Activated CD4-positive, alpha-beta T cell treated with anti-CD3 and anti-CD28 coated beads, Interleukin-2, Interleukin-6, amounts not matched to agents 100 ng/mL and 50 ng/mL, durations not matched to agents 16 hours and 8 hours (primary cell): ENCODE results near the gene PHF20.
"Not testable (repeated sequence)": the region's sequence is repeated elsewhere in the genome, so short reads cannot be mapped to it uniquely, and the experiment has no call there.

Experiments
- DNase-seq: peaks from one replicate; pipeline ENCODE4 v3.0.0-alpha.2; 2020

PHF20 gene

GRCh38 chr20:35783811-35784210, 12.0 kb downstream of the PHF20 start:
- peak; percentile 46 for DNase-seq

- DNase-seq: not testable (repeated sequence)
These were observed 13.7 kb downstream of the PHF20 start for GRCh38 chr20:35785541-35785940.

GRCh38 chr20:35788796-35789195, 17.0 kb downstream of the PHF20 start:
- DNase-seq: no peak

DNA sequence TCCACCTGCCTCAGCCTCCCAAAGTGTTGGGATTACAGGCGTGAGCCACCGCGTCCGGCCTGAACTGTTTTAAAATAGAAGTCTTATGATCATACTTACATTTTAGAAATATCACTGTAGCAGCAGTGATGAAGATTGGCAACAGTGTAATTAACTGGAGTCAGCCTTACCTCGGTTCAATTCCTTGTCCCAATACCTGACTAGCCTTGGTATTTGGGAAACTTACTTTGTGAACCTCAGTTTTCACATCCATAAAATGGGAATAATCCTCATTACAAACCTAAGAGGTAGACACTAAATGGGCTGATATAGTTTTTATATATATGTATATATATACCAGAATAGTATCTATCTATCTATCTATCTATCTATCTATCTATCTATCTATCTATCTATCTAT, 19.3 kb downstream of the PHF20 start:
- no peak for DNase-seq

DNA sequence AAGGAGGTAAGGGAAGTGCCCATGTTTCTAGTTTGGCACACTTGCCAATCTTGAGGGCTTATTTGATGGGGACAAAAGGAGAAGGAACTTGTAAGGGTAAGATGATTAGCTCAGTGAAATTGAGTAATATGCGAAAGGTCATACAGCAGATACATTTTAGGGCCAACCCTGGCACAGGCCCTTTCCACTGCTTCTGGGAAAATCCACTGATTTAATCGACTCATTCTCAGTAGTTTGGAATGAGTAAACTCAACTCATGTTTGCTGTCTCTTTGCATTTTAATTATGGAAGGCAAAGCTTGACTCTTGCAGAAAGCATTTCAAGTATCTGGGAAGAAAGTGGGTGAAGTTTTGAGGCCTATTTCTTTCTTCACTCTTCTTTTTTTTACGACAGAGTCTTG, 20.0 kb downstream of the PHF20 start:
- peak; percentile 7 for DNase-seq

DNA sequence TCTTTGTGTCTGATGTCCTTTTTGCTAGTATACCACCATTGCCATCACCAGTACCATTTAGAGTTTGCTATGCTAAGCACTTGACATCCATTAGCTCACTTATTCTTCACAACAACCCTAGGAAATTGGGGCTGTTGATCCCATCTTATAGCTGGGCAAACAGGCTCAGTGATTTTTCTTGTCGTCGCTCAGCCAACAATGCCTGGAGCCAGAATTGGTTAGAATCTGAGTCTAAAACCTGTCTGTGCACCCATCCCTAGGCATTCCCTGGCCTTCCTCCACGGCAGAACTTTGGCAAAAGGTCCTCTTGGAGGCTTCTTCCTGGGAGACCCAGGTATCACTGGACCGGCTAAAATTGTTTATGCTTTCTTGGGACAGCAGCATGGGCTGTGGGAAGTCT, 20.9 kb downstream of the PHF20 start:
- DNase-seq: no peak

DNA sequence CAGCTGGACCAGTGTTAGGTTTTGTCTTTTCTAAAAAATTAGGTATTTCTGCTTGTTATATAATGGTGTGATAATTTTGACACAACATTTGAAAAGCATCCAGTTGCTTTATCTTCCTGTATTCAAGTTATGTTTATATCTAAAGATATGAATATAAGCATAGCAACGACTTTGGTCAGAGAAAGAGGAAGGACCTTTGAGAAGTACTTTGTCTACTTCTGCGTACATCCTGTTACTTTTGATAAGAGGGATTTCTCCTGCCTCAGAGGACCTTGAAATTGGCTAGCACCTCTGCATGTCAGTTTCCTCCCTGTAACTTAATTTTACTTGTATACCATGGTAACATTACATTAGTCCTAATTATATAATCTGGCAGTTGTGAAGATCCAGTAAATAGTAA, 24.8 kb downstream of the PHF20 start:
- no peak for DNase-seq

DNA sequence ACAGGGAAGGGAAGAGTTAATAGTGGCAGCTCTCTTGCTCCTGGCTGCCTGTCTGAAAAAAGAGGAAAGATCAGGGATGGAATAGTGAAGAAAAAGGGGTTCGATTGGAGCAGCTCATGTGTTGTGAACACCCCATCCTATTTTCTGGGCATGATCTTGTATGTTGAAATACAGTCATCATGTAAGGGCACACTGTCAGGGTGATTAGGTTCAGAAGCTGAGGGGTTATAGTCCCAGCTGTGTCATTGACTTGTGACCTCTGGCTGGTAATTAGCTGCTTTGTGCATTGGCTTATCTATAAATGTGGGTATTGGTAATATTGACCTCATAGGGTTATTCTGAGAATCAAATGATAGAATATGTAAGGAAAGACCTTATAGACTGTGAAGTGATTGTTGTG, 30.1 kb downstream of the PHF20 start:
- no peak for DNase-seq

- DNase-seq: no peak
These were observed 34.3 kb downstream of the PHF20 start for GRCh38 chr20:35806075-35806474.

DNA sequence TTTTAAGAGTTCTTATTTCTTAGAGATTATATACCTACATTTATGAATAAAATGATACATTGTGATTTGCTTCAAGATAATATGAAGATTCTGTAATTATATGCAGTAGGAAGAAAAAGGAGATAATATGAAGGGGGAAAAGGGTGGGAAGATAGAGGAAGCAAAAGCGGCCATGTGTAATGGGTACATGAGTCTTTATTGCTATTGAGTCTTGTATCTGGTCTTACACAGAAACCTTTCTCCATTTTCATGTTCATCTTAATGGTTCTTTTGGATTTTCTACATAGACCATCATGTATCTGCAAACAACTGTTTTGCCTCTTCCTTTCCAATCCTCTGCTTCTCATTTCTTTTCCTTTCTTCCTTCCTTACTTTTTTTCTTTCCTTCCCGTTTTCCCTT, 36.1 kb downstream of the PHF20 start:
- no peak for DNase-seq

DNA sequence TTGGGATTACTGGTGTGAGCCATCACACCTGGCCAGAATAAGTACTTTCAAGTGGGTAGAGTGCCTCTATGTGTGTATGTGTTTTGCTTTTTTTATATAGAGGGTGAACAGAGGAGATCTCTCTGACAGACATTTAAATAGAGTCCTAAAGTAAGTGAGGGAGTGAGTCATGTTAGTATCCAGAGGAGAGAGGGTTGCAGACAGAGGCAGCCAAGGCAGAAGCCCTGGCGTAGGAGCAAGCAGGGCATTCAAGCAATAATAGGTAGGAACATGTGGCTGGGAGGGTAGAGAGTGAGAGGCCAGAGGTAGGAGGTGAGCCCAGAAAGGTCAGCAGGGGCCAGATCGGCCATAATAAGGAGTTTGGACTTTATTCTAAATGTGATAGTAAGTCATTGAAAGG, 48.9 kb downstream of the PHF20 start:
- no peak for DNase-seq

DNA sequence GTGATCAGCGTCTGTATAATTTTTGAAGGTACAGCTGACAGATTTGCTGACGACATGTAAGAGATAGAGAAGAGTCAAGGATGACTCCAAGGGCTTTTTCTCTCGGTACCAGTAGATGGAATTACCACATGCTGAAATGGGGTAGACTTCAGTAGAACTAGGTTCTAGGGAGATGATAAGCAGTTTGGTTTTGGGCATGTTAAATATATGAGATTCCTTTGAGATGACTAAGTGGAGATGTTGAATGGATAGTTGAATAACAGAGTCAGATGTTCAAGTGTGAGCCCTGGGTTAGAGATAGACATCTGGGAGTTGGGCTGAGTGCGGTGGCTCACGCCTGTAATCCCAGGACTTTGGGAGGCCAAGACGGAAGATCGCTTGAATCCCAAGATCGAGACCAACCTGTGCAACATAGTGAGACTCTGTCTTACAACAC, 50.0 kb downstream of the PHF20 start:
- DNase-seq: no peak

- no peak for DNase-seq
These were observed 51.3 kb downstream of the PHF20 start for GRCh38 chr20:35823147-35823546.

GRCh38 chr20:35823937-35824336, 52.1 kb downstream of the PHF20 start:
- DNase-seq: no peak

GRCh38 chr20:35826397-35826998, 54.7 kb downstream of the PHF20 start:
- DNase-seq: no peak

DNA sequence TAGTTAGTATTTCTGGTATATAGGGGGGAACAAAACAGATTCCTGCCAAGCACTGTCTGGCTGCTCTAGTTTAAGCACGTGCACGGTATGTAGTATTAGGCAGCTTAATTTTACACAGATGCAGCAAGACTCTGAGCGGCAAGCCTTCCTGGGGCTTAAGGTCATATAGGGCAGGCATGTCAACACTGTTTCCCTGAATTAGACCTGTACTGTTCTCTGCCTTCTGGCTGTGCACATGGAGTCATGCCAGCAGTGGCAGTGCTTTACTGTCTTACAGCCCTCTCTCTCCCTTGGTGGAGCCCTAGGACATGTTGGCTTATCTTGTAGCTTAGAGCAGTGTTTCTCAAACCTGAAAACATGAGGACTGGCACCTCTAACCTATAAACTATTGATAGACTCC, 56.6 kb downstream of the PHF20 start:
- DNase-seq: no peak

DNA sequence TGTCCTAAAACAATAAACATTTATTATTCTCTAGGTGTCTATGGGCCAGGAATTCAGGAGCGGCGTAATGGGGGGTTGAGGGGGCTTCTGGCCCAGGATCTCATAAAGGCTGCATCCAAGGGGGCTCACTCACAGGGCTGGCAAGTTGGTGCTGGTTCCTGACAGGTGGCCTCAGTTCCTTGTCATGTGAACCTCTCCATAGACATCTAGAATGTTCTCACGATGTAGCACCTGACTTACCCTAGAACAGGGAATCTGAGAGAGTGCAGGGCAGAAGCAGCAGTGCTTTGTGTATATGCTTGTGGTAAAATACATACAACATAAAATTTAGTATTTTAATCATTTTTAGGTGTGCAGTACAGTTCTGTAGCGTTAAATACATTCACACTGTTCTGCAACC, 57.1 kb downstream of the PHF20 start:
- no peak for DNase-seq

DNA sequence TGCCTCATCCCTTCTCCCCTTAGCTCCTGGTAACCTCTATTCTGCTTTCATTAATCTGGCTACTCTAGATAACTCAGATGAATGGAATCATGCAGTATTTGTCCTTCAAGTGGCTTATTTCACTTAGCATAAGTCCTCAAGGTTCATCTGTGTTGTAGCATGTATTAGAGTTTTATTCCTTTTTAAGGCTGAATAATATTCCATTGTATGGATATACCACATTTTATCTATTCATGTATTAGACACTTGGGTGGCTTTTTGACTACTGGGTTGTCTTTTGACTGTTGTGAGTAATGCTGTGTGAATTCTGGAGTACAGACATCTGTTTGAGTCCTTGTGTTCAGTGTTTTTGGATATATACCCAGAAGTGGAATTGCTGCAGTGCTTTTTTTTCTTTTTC, 58.4 kb downstream of the PHF20 start:
- no peak for DNase-seq

- no peak for DNase-seq
These were observed 59.2 kb downstream of the PHF20 start for GRCh38 chr20:35831029-35831428.

DNA sequence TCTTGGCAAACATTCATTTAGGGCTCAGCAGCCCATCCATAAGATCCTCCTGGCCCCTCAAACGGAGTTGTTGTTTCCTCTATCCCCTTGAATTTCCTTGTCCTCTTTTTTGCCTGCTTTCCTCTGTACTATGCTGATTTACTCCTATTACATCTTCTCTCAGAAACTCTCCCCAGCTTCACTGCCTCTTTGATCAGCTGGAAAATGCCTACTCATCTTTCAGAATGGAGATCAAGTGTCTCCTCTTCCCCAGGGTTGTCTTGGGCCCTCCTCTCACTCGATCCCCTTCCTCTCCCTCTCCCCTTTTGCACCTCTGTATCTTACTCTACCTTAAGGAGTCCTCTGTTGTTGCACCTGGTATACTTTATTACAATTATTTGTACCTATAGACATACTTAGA, 60.2 kb downstream of the PHF20 start:
- DNase-seq: no peak

DNA sequence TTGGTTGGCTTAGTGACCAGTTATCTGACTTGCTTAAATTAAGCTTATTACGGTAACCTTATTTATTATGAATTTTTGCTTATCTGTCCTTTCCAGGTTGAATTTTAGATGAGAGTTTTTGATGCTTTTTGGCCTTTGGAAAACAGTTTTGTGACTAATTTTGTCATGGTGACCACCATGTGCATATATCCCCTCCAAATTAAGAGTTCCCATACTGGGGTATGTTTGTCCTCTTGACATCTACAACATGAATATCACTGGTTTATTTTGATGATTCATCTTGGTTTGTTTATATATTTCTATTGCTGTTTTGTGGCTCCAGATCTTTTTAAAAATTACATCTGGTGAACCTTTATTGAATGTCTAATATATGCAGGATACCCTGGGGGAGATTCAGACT, 61.4 kb downstream of the PHF20 start:
- no peak for DNase-seq

DNA sequence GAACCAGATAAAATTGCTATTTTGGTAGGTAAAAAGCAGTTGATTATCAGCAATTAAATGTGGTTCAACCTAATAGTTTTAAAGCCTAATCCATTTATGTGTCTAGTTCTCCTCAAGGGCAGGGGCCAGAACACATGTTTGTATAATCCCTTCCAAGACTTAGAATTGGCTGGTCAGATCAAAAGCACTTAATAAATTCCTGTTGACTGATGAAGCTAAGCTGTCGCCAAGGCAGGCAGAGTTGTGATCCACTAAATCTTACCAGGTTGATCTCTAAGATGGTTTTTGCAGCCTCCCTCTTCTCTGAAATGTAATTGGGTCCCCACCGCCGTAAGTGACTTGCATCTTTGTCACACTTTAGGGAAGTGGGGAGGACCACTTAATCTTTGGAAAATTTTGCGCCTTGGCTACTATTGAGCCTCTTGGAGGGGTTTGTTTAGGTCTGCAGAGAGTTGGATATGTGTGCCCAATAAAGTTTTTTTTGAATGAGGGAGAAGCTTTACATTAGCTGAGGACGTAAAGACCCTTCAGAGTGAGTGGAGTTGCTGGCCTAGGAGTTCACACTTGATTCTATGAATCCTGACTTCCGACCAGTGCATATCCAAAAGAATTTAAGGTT, 65.9 kb downstream of the PHF20 start:
- DNase-seq: no peak

DNA sequence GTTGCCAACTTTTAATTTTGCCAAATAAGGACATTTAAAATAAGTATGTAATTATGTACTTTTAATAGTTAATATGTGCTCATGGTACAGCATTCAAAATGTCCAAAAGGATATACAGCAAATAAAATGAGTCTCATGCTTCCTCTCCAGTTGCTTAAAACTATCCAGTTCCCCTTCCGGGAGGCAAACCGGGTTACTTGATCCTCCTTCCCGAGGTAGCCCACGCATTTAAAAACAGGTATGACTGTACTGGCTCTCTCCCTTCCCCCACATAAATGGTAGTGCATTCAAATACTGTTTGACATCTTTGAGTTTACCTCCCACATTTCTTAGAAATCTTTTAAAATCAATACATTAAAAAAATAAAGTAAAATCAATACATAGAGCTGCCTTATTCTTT, 66.4 kb downstream of the PHF20 start:
- no peak for DNase-seq

DNA sequence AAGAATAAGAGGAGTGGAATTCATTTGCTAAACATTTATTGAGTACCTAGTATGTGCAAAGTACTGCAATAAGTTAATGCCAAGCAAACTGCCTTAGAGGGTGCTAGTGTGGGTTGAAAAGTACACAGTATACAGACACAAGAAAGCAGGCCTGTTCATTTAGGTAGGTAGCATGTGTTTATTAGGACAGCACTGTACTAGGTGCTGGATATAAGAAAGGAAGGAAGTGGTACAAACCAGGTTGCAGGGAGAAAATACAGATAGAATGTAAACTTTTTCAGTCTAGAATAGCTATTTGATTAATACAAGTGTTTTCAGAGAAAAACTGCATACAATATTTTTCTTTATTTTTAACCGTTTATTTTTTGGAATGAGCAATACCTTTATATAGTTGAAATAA, 68.1 kb downstream of the PHF20 start:
- DNase-seq: no peak

- no peak for DNase-seq
These were observed 68.6 kb downstream of the PHF20 start for GRCh38 chr20:35840421-35840820.
